ENCODE results near the gene RRP9.
"Not testable (repeated sequence)": the region's sequence is repeated elsewhere in the genome, so short reads cannot be mapped to it uniquely, and the experiment has no call there.

The RRP9 gene, protein sequence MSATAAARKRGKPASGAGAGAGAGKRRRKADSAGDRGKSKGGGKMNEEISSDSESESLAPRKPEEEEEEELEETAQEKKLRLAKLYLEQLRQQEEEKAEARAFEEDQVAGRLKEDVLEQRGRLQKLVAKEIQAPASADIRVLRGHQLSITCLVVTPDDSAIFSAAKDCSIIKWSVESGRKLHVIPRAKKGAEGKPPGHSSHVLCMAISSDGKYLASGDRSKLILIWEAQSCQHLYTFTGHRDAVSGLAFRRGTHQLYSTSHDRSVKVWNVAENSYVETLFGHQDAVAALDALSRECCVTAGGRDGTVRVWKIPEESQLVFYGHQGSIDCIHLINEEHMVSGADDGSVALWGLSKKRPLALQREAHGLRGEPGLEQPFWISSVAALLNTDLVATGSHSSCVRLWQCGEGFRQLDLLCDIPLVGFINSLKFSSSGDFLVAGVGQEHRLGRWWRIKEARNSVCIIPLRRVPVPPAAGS

DNA sequence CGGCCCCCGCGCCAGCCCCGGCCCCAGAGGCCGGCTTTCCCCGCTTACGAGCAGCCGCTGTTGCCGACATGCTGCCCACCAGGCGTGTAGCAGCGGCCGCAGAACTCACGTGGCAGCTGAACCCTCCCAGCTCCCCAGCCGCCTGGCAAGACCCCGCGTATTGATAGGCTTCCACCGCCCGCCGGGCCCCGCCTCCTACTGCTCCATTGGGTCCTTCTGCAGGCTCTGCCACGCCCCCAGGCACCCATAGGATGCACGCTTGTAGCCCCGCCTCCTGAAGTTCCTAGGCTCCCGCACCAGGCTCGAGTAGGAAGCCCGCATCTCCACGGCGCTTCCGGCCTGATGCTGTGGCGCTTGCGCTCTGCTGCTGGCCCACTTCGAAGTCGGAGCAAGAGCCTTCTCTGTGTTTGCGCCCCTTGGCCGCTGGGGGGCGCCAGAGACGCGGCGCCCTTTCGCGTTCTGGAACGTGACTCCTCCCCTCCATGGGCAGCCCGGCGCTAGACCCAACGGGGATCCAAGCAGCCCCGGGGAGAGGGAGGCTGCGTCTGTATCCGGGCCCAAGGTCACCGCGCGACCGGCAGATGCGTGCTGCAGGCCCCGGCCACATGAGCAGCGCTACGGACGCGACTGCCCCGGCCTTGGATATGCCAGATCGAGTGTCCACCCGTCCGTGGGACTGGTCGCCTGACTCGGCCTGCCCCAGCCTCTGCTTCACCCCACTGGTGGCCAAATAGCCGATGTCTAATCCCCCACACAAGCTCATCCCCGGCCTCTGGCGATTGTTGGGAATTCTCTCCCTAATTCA, at the start of gene RRP9, which contains the start of gene PARP3:
RRP9 (minus strand) TSS at position 107 of the 805 bp plus-strand sequence; CDS start at position 70, 37 bp downstream.
PARP3 (plus strand) TSS at position 566 of the 805 bp plus-strand sequence. CDS start 993 bp downstream, outside the sequence.
- peak; percentile 100 for DNase-seq (ENCODE audit: low spot score)

- not testable (repeated sequence) for DNase-seq (ENCODE audit: low spot score)
Observed at GRCh38 chr3:51990501-51990971, 48.8 kb upstream of the RRP9 start.

GRCh38 chr3:51988286-51989146, 46.8 kb upstream of the RRP9 start:
- DNase-seq (ENCODE audit: low spot score), result no peak

GRCh38 chr3:51987568-51987967, 45.9 kb upstream of the RRP9 start:
- no peak for DNase-seq (ENCODE audit: low spot score)

DNA sequence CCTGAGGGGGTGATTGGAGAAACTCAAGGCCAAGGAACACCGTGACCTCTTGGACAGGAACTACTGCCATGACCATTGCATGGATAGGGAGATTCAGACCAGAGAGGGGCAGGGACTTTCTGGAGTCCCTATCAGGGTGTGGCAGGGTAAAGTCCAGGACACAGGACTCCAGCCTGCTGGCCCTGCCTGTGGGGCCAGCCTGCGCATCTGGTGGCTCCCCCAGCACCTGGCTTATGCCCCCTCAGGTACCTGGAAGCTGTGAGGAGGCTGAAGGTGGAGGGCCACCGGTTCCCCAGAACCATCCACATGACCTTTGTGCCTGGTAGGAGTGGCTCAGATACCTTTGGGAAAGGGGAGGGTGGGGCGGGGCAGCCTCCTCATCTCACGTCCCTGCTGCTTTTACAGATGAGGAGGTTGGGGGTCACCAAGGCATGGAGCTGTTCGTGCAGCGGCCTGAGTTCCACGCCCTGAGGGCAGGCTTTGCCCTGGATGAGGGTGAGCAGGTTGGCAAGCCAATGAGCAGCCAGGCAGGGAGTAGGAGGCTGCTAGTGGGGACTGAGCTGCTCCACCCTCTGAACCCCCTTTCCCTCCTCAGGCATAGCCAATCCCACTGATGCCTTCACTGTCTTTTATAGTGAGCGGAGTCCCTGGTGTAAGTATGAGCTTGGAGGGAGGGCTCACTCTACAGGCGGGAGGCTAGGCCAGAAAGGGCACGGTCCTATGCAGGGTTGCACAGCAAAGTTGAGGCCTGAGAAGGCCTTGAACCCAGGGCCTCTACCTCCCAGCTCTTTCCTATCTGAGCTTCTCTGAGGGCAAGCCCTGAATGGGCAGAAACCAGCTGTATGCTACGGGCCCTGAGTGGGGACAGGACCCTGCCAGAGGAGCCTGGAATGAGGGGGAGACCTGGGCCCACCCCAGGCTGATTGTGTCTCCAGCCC, 44.6 kb upstream of the RRP9 start:
- DNase-seq (ENCODE audit: low spot score), result no peak

- no peak for DNase-seq (ENCODE audit: low spot score)
Observed at GRCh38 chr3:51985063-51985462, 43.4 kb upstream of the RRP9 start.

DNA sequence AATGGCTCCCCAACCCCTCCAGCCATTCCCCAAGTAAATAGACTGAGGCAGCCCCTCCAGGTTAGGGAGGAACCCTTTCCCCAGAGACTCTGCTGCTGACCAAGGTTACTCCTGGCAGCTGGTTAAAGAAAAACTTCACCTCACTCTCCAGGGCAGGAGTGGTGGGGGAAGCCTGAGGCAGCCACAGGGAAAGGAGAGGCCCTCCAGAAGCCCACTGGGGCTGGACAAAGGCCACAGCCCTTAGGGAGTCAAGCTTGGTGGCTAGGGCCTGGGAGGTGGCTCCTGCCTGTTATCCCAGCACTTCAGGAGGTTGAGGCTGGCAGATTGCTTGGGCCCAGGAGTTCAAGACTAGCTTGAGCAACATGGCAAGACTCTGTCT, 42.6 kb upstream of the RRP9 start:
- no peak for DNase-seq (ENCODE audit: low spot score)

GRCh38 chr3:51983578-51984268, 42.0 kb upstream of the RRP9 start:
- no peak for DNase-seq (ENCODE audit: low spot score)

GRCh38 chr3:51982838-51983577, 41.3 kb upstream of the RRP9 start, which contains the start of gene ACY1:
Gene ACY1 (plus strand): TSS chr3:51983535. CDS start chr3:51984065, 530 bp downstream.
- peak; percentile 94 for DNase-seq (ENCODE audit: low spot score)

GRCh38 chr3:51982352-51982837, 40.7 kb upstream of the RRP9 start:
- no peak for DNase-seq (ENCODE audit: low spot score)

GRCh38 chr3:51980253-51980652, 38.5 kb upstream of the RRP9 start:
- no peak for DNase-seq (ENCODE audit: low spot score)

DNA sequence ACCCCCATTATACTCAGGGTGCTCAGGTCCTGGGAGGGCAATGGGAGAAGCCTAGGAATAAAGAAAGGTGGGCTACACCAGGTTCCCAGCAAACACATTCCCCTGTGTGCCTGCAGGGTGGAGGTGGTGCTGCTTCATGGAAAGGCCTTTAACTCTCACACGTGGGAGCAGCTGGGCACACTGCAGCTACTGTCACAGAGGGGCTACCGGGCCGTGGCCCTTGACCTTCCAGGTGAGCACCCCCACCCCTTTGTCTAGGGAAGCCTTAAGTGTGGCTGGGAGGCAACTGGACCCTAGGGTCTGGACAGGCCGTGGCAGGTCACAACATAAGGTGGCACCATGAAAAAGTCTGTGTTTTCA, 36.4 kb upstream of the RRP9 start:
- DNase-seq (ENCODE audit: low spot score), result no peak

- DNase-seq (ENCODE audit: low spot score), result no peak
Observed at GRCh38 chr3:51977446-51978142, 35.9 kb upstream of the RRP9 start.

- peak; percentile 79 for DNase-seq (ENCODE audit: low spot score)
Observed at GRCh38 chr3:51975852-51976549, 34.3 kb upstream of the RRP9 start.

DNA sequence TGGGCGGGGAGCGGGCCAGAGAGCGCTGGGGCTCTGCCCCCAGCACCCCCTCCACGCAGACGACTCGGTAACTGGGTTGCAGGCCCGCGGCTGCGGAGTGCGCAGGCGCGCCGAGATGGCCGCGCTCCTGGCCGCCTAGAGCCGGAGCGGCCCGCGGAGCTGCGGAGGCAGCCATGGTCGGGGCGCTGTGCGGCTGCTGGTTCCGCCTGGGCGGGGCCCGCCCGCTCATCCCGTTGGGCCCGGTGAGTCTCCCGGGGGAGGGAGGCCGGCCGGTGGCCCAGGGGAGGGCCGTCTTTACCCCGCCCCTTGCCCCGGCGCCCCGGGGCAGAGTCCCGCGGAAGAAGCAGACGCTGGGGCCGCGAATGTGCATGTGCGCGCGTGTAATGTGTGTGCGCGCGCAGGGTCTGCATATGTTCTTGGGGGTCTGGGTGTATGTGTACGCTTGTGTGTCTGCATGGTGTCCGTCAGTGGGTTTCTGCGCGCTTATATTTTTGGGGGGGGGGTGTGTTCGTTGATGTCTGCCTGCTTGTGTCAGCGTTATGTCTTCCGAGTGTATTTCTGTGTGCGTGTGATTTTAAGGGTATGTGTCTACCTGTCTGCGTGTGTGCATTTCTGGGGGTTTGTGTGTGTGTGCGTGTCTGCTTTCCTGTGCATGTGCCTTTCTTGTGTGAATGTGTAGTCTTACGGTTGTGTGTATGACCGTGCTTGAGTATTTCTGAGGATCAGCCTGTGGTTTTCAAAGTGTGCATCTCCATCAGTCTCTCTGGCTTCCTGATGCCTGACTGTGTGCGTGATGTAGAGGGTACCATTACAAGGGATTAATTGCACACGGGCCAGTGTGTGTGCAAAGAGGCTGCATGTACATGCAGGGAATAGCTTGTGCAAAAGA, 33.5 kb upstream of the RRP9 start, which contains the start of gene ABHD14A:
ABHD14A (plus strand) TSS at position 102 of the 889 bp plus-strand sequence; CDS start at position 174, 72 bp downstream.
- peak; percentile 81 for DNase-seq (ENCODE audit: low spot score)

DNA sequence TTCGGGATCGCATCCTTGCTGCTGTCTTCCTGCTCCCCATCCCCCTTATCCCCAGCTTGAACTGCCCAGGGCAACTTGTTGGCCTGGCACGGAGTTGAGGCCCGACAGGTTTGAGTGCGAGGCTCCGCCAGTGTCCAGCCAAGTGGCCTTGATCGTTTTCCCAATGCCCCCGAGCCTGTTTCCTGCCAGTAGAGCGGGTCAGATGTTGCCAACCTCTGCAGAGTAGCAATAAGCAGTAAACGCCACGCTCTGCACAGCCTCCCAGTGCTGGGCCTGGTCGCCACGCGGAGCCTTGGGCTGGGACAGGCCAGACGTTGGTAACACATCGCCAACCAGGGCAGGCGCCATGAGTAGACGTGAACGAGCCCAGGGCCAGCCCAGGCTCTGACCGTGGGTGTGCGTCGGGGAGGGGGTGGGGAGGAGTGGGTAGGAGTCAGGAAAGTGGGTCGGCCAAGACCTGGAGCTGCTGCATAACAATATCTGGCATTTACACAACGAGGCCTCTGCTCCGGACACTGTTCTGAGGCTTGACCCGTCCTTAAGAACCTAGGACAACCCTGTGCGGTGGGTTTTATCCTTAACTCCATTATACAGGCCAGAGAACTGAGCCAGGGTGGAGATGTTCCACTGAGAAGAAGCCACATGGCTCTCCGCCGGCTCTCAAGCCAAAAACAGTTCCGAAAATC, 32.7 kb upstream of the RRP9 start:
- DNase-seq (ENCODE audit: low spot score), result no peak

Measured in ecto neural progenitor cell (in vitro differentiated cells).